Kidney (tissue), 19 donors: ENCODE results near the gene CBS. TPM values are rescaled to one million over a fixed set of nuclear protein-coding genes. Genes with fewer than 3 reads are reported as not detected.
A peak's percentile ranks its signal among the peaks of the same experiment; 100 is the strongest.
"Not testable (repeated sequence)": the region's sequence is repeated elsewhere in the genome, so short reads cannot be mapped to it uniquely, and the experiment has no call there.

ENCODE experiments used
- DNase-seq, 5 donors: peaks; one replicate each; pipeline ENCODE4 v3.0.0-alpha.2; 2013 to 2020
- FAIRE-seq: peaks from 2 replicates; lab custom pipeline; 2012; peaks lifted over from hg19 to GRCh38; lab: Jason Lieb, UNC
- H3K27ac ChIP-seq, 2 donors: one replicate each; pipeline ENCODE4 v1.7.0; 2013; ENCODE audit warnings: low read depth in 2 of 2, low read length in 2 of 2, inconsistent platforms in 1 of 2
- H3K27me3 ChIP-seq: one replicate; pipeline ENCODE4 v1.7.1; 2013; ENCODE audit warnings: low read length, inconsistent platforms; ENCODE audit not compliant: control insufficient read depth, insufficient read depth
- H3K36me3 ChIP-seq, 3 donors: one replicate each; pipeline versions ENCODE4 v1.7.0 to v1.7.1; 2013; ENCODE audit warnings: low read length in 3 of 3, control low read depth in 1 of 3, inconsistent platforms in 1 of 3; ENCODE audit not compliant: insufficient read depth in 3 of 3, control insufficient read depth in 2 of 3
- H3K4me1 ChIP-seq, 3 donors: one replicate each; pipeline versions ENCODE4 v1.7.0 to v1.7.1; 2013; ENCODE audit warnings: low read length in 3 of 3, inconsistent platforms in 1 of 3, low read depth in 1 of 3; ENCODE audit not compliant: control insufficient read depth in 2 of 3, insufficient read depth in 2 of 3
- H3K4me3 ChIP-seq, 3 donors: one replicate each; pipeline versions ENCODE4 v1.7.0 to v1.8.1; 2013; ENCODE audit warnings: low read length in 3 of 3, control low read depth in 1 of 3, inconsistent platforms in 1 of 3
- H3K9ac ChIP-seq, 3 donors: one replicate each; pipeline versions ENCODE4 v1.7.0 to v1.7.1; 2013; ENCODE audit warnings: low read length in 3 of 3, control low read depth in 1 of 3, inconsistent platforms in 1 of 3
- H3K9me3 ChIP-seq, 3 donors: one replicate each; pipeline versions ENCODE4 v1.7.0 to v1.7.1; 2013; ENCODE audit warnings: low read length in 3 of 3, control low read depth in 1 of 3, inconsistent platforms in 1 of 3; ENCODE audit not compliant: control insufficient read depth in 2 of 3, insufficient read depth in 1 of 3
- intact Hi-C: fragments of 100-400 bp; cut with DNase I; formaldehyde crosslinking; loops from one replicate; pipeline ENCODE4 v1.11.1; 2022
- long read RNA-seq, 10 donors: library from polyadenylated mRNA in 1 of 10; unstranded in 1 of 10; transcript quantifications; one replicate each; pipeline ENCODE4 v2.0.0 and lab custom pipeline, GENCODE V29; 2021 to 2026
- polyA plus RNA-seq: library from polyadenylated mRNA; stranded (reverse); fragments of 350-450 nt; fragmentation: Illumina TruSeq; extraction: RNeasy Lipid Tissue Mini Kit (QIAGEN cat#74804); gene quantifications from one replicate; pipeline ENCODE4 v1.2.3, GENCODE V29; 2014; ENCODE audit warnings: low read depth, low replicate concordance; ENCODE audit not compliant: insufficient read depth
- total RNA-seq: library from RNA; stranded (reverse); fragmentation: NEBNext Ultra II Directional; extraction: Animal tissue kit (Norgen Biotek cat#: 25700); gene quantifications from one replicate; pipeline ENCODE4 v1.2.1, GENCODE V29; 2021
- donor health status: control.
- donor health status: control.
- donor health status: DM: yes; HTN: yes; CAD: no.
- donor health status: Normal renal cell carcinoma (clear cell type).

CBS gene
- total RNA-seq (32.1 TPM), polyA plus RNA-seq (6.4 TPM)
- long read RNA-seq, donor 1, transcript CBS-204 (17 exons, 2,605 nt) = major isoform, 6 of 8 reads
- long read RNA-seq, donor 1, partial matches to known transcripts = 0 of 8 reads
- long read RNA-seq, donor 1, other reads (novel, unspliced or antisense) = 0 of 8 reads
- long read RNA-seq, donor 2, partial matches to known transcripts = 0 of 5 reads
- long read RNA-seq, donor 2, other reads (novel, unspliced or antisense) = 0 of 5 reads
- long read RNA-seq, donor 3, transcript CBS-204 (17 exons, 2,605 nt) = major isoform, 7 of 7 reads
- long read RNA-seq, donor 3, partial matches to known transcripts = 0 of 7 reads
- long read RNA-seq, donor 3, other reads (novel, unspliced or antisense) = 0 of 7 reads
- long read RNA-seq, donor 4, transcript CBS-204 (17 exons, 2,605 nt) = major isoform, 11 of 11 reads
- long read RNA-seq, donor 4, partial matches to known transcripts = 0 of 11 reads
- long read RNA-seq, donor 4, other reads (novel, unspliced or antisense) = 0 of 11 reads
- long read RNA-seq, donor 5, partial matches to known transcripts = 0 of 1 reads
- long read RNA-seq, donor 5, other reads (novel, unspliced or antisense) = 0 of 1 reads
- long read RNA-seq, donor 6, partial matches to known transcripts = 0 of 3 reads
- long read RNA-seq, donor 6, other reads (novel, unspliced or antisense) = 0 of 3 reads
- long read RNA-seq, donor 7, transcript CBS-204 (17 exons, 2,605 nt) = major isoform, 9 of 42 reads
- long read RNA-seq, donor 7, partial matches to known transcripts = 16 of 42 reads
- long read RNA-seq, donor 7, other reads (novel, unspliced or antisense) = 14 of 42 reads
- long read RNA-seq, donor 8, transcript CBS-204 (17 exons, 2,605 nt) = major isoform, 5 of 14 reads
- long read RNA-seq, donor 8, partial matches to known transcripts = 8 of 14 reads
- long read RNA-seq, donor 8, other reads (novel, unspliced or antisense) = 0 of 14 reads
- long read RNA-seq, donor 9, partial matches to known transcripts = 0 of 4 reads
- long read RNA-seq, donor 9, other reads (novel, unspliced or antisense) = 0 of 4 reads
- long read RNA-seq, donor 10, transcript CBS-204 (17 exons, 2,605 nt) = major isoform, 5 of 7 reads
- long read RNA-seq, donor 10, partial matches to known transcripts = 0 of 7 reads
- long read RNA-seq, donor 10, other reads (novel, unspliced or antisense) = 0 of 7 reads

GRCh38 chr21:43075170-43076022, at the start of gene CBS:
TSS of gene CBS (minus strand) at chr21:43075835. CDS start at chr21:43072193, 3,642 bp downstream.
- H3K4me3 ChIP-seq, DNase-seq, FAIRE-seq, H3K4me1 ChIP-seq, H3K9me3 ChIP-seq, H3K9ac ChIP-seq, H3K27me3 ChIP-seq, H3K36me3 ChIP-seq, H3K27ac ChIP-seq, intact Hi-C loops: not testable (repeated sequence)

- not testable (repeated sequence) for FAIRE-seq
Measured at GRCh38 chr21:43115956-43116355, 40.3 kb upstream of the CBS start.

GRCh38 chr21:43114483-43114882, 38.8 kb upstream of the CBS start:
- DNase-seq, H3K9me3 ChIP-seq, H3K36me3 ChIP-seq, intact Hi-C loops, H3K9ac ChIP-seq, H3K27me3 ChIP-seq, H3K4me1 ChIP-seq, H3K4me3 ChIP-seq, FAIRE-seq, H3K27ac ChIP-seq: not testable (repeated sequence)

More at GRCh38 chr21:43115956-43116355, 40.3 kb upstream of the CBS start:
- H3K27me3 ChIP-seq, DNase-seq, intact Hi-C loops, H3K27ac ChIP-seq, H3K9me3 ChIP-seq, H3K4me1 ChIP-seq, H3K36me3 ChIP-seq, H3K4me3 ChIP-seq, H3K9ac ChIP-seq: not testable (repeated sequence)

GRCh38 chr21:43109006-43109405, 33.4 kb upstream of the CBS start:
- intact Hi-C loops, H3K4me3 ChIP-seq, H3K4me1 ChIP-seq, H3K27ac ChIP-seq, H3K27me3 ChIP-seq, FAIRE-seq, DNase-seq, H3K36me3 ChIP-seq, H3K9me3 ChIP-seq, H3K9ac ChIP-seq: not testable (repeated sequence)

GRCh38 chr21:43108177-43108576, 32.5 kb upstream of the CBS start:
- H3K9ac ChIP-seq, H3K27ac ChIP-seq, H3K27me3 ChIP-seq, H3K4me1 ChIP-seq, FAIRE-seq, intact Hi-C loops, H3K36me3 ChIP-seq, H3K9me3 ChIP-seq, H3K4me3 ChIP-seq, DNase-seq: not testable (repeated sequence)

- intact Hi-C loops, H3K4me1 ChIP-seq, H3K9ac ChIP-seq, H3K4me3 ChIP-seq, H3K27ac ChIP-seq, FAIRE-seq, H3K9me3 ChIP-seq, H3K27me3 ChIP-seq, DNase-seq, H3K36me3 ChIP-seq: not testable (repeated sequence)
Measured at GRCh38 chr21:43107794-43108137, 32.1 kb upstream of the CBS start.

GRCh38 chr21:43106965-43107793, 31.5 kb upstream of the CBS start, which contains the start of gene U2AF1:
TSS of gene U2AF1 (minus strand) at chr21:43107570. CDS start at chr21:43107494, 76 bp downstream.
- intact Hi-C loops, H3K36me3 ChIP-seq, H3K27me3 ChIP-seq, H3K9me3 ChIP-seq, H3K27ac ChIP-seq, H3K4me1 ChIP-seq, H3K9ac ChIP-seq, FAIRE-seq: not testable (repeated sequence)
- DNase-seq = peak in 2 of 5 donors; percentile 30 to 85
- peak within 1 kb of the TSS in 1 of 3 donors; percentile 49 for H3K4me3 ChIP-seq
